HG03439 (cell line): ENCODE results near the gene PPIA.
"Not testable (repeated sequence)": the region's sequence is repeated elsewhere in the genome, so short reads cannot be mapped to it uniquely, and the experiment has no call there.

Experiments
- ATAC-seq: cut with Tn5 transposase; IDR thresholded peaks from one replicate; pipeline ENCODE4 v1.9.1; 2021; ENCODE audit warnings: mild to moderate bottlenecking, moderate library complexity; ENCODE audit not compliant: unreplicated experiment

Gene PPIA

DNA sequence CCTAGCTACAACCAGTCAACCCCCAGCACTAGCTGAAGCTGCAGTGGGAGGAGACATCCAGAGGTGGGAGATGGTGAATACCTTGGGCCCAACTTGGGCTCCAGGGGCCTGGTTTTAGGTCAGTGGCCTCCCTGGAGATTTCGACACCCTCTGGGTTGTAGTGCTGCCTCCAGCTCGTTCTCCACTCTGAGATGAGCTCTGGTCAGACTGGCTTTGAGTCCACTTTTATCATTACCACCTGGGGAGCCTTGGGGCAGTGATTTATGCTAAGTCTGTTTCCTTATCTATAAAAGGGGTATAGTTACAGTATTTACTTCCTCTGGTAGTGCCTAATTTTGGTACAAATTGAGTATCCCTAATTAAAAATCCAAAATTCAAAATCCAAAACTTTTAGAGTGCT, 22.8 kb downstream of the PPIA start:
- ATAC-seq = no peak

DNA sequence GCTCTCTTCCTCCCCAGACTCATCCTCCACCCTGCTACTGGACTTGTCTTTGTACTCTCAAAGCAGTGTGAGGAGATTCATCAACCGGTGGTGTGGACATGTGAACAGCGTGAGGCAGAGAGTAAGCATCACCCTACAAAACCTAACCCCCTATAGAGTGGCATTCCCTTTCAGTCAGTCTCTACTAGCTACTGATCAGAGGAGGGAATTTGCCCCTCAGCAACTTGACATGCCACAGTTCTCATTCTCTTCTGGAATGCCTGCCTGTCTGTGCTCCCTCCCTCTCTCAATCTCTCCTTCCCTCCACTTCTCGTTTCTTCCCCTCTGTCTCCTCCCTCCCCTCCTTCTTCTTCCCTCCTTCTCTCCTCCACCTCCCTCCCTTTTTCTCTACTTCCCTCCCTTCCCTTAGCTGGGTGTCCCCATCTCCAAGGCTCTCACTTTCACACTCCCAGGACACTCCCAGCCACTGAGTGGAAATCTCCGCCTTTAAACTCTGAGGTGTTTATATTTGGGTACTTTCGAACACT, 26.8 kb downstream of the PPIA start:
- ATAC-seq = no peak

DNA sequence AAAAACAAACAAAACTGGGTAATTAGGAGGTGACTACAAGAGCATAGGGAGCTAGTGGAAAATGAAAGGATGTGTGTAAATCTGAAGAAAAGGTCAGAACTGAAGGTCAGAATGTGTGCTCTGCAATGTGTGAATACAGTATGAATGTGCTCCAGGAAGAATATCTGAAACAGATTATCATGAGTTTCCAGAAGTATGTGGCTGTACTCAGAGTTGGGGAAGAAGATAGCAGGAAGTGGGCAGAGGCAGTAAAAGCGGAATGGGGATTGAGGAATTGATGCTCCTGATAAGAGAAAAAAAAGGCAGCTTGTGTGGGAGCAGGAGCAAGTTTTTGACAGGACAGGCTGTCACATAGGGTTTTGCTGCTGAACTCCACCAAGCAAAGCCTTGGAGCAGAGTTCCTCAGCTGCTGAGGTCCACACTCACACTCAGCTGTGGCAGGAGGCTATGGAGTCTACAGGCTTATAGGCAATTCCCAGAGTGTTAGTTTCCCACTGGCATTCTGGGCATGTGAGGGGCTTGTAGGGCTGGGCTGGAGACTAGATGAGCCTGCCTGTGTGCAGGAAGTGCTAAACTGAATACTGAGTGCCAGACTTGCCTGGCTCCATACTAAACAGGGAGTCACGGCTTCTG, 28.5 kb downstream of the PPIA start:
- ATAC-seq = no peak

DNA sequence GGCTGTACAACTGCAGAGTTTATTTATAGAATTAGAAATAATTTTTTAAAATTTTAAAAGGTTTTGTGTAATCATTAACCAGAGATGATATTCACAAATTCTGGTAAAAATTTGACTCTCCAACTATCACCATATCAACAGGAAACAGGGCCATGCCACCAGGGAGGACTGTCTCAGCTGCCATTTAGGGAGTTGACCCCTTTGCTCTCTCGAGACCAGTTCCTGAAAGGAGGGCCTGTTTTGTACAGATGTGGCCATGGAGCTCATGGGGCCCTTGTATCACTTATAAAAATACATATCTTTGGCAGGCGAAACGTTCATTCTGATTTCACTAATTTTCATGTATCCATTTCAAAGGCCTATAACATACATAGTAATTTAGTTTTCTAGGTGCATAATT, 31.1 kb downstream of the PPIA start:
- no peak for ATAC-seq

DNA sequence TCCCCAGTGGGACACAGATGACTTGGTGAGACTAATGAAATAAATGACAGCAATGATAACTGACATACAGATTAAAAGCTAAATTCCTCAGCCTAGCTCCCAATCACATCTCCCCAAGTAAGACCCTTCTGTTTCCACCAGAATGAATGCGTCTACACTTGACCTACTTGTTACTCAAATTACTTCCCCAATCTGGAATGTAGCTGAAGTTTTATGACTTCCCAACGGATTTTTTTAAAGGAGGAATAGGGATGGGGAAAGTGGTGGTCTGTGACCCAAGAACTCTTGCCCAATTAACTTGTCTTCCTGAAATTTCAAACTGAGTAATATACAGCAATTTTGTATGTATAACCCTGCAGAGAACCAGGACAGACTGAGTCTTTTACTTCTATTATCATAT, 42.3 kb downstream of the PPIA start:
- no peak for ATAC-seq

DNA sequence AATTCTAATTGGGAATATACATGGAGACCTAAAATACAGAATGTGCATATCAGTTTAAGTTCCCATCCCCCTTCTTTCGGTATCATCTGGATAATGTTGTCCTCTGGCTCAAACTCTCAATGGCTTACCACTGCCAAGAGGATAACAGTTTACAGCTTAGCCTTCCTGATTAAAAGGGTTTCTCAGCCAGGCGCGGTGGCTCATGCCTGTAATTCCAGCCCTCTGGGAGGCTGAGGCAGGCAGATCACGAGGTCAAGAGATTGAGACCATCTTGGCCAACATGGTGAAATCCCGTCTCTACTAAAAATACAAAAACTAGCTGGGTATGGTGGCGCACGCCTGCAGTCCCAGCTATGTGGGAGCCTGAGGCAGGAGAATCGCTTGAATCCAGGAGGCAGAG, 46.2 kb downstream of the PPIA start:
- not testable (repeated sequence) for ATAC-seq

DNA sequence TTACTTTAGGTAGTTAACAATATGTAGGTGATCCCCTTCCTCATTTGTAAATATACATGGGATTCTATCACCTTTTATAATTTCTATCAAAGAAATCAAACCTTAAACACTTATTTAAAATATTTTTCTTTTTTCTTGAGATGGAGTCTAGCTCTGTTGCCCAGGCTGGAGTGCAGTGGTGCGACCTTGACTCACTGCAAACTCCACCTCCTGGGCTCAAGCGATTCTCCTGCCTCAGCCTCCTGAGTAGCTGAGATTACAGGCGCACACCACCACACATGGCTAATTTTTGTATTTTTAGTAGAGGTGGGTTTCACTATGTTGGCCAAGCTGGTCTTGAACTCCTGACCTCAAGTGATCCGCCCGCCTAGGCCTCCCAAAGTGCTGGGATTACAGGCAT, 47.0 kb downstream of the PPIA start:
- not testable (repeated sequence) for ATAC-seq

DNA sequence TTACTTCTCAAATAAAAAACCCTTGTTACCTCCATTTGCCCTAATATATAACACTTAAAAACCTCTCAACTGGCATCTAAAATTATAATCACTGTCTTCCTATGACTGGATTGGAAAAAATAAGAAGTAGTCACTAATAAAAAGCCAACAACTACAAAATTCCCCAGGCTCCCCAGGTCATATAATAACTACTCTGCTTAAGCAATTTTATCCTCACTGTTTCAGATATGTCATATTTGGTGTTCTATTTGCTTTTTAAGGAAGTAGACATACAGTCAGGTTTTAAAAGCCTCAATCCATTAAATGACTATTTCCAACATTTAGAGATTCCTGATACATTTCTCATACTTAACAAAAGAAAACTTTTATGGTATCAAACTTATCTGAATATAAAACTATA, 49.0 kb downstream of the PPIA start:
- ATAC-seq = no peak

DNA sequence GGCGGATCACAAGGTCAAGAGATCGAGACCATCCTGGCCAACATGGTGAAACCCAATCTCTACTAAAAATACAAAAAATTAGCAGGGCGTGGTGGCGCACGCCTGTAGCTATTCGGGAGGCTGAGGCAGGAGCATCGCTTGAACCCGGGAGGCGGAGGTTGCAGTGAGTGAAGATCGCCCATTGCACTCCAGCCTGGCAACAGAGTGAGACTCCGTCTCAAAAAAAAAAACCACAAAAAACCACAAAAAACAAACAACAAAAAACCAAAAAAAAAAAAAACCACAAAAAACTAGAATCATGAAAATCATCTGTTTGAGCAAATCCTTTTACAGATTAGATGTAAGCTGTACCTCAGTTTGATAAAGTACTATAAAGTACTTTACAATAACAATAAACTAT, 49.9 kb downstream of the PPIA start:
- ATAC-seq = not testable (repeated sequence)

DNA sequence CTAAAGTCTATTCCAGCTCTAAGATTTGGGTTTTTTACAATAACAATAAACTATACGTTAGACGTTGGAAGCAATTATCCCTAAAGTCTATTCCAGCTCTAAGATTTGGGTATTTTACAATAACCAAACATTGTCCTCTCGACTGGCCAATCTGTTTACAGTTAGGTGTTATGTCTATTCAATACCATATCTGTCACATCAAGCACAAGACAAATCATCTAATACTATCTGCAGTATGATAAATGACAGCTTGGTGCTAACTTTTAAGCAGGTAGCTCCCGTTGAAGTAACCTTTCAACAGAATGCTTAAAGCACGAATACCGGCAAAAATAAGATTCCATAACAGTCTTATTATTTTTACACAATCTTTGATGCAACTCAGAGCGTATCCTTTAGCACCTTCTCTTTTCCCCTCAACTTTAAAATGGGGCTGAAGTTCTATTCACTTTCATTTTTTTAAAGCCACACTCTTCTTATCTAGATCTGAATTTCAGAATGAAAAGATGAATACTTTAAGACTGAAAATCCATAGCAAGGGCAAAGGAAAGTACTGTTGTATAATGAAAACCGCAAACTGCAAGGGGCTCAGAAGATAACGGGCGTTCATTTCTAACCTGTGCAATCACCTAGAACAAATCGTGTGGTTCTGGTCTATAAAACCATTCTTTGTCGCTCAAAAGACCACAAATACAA, 50.5 kb downstream of the PPIA start:
- no peak for ATAC-seq

DNA sequence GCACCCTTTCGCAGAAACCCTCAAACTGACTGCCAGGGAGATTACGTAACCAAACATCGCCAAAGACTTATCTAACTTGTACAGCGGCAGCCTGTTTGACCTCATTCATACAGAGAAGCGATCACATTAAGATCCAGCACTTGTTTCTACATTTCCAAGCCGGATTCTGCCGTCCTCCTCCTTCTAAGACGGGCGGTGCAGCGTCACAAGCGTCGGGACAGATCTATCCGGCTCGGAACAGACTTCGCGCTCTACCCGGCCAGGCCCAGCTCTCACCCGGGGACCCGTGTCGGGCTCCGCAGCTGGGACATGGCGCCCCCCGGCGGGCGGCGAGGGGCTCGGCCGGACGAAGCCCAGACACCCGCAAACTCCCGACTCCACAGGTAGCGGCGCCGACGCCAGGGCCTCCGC, 51.0 kb downstream of the PPIA start:
- peak; percentile 71 for ATAC-seq

DNA sequence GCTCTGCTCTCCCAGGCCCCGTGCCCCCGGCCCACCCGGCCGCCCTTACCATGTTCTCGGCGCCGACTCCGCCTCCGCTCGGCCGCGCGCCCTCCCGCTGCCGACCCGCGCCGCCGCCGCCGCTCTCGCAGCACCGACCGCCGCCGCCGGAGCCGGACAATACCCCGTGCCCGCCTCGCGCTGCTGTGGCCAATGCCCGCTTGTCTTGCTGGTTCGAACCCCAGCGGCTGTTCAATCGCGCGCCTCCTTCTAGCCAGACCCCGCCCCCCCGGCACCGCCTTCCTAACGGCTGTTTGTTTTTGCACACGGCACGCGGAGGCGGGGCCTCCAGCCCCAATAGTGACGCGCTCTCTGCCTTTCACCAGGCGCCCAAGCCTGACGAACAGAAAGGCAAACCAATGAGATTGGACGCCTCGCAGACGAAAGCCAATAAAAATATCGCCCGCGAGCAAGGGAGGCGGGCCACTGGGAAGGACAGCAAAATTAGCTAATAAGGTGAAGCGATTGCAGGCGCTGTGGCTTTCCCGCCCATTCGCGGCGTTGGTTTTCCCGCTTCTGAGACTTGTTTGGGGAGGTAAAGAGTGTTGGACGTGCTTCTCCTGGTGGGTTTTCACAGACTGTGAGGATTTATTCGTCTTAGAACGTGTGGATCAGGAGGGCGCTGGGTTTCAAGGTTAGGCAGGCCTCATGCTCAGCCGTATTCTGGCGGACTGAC, 51.6 kb downstream of the PPIA start, which contains the start of gene H2AZ2:
Gene H2AZ2, minus strand, starts transcription at position 168 of the 715 bp plus-strand sequence. Its CDS starts 116 bp downstream, at position 52.
- peak; percentile 88 for ATAC-seq

DNA sequence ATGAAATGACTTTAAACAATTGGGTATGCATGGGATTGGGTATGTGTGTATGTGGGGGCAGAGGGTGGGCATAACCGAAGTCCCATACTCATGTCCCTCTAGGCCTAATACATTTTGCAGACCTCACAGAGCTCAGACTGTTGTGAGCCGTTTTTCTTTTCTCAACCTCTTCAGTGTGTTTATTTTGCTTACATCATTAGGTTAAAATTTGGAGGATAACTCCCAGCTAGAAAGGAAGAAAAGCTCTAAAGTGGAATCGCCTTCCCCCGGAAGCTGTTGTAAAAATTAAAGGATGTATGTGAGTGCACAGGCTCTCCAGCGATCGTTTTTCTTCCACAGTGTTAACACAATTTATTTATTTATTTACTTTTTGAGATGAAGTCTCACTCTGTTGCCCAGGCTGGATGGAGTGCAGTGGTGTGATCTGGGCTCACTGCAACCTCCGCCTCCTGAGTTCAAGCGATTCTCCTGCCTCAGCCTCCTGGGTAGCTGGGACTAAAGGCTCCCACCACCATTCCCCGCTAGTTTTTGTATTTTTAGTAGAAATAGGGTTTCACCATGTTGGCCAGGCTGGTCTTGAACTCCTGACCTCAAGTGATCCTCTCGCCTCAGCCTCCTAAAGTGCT, 52.9 kb downstream of the PPIA start:
- ATAC-seq = no peak

DNA sequence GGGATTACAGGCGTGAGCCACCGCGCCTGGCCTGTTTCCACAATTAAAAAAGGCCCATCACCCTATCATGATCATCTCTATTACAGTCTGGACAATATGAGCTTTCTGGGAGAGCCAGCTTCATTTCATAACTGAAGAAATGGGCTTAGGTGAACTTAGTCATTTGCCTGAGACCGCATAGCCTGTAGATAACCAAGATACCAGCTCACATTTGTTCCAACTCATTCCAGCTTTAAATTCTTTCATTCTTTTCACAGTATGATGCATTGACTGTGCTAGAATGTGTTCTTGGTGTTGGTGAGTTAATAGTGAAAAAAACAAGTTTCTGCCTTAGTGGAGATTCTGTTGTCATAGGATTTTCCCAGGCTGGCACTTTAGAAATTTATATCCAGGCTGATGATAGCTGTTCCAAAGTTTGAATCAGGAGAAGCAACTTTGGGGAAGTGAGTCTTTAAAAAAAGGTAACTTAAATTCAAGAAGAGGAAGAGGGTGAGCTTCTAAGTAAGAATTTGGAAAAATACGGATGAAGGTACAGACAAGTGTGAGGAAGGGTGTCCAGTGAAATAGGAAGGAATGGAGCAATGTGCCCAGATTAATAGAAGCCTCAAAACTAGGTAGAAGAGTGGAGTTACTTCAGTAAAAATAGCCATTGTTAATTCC, 53.5 kb downstream of the PPIA start:
- no peak for ATAC-seq

DNA sequence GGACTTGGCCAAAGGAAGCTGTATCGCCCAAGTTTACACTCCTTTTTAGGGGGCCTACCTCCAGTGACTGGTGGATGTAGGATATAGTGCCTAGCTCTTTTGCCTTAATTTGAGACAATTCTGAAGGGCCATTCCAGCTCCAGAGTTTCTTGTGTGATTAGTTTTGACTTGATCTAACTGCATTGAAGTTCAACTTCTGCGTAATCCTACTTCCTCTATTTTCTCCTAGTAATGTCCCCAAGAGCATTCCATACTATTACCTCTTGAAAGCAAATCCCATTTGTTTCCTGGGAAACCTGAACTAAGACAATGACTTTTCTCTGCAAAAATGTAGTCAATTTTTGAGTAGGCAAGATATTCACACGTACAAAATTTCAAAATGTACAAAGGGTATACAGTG, 56.1 kb downstream of the PPIA start:
- no peak for ATAC-seq
